K562 (cell line): ENCODE results near the gene GTF2A1L. TPM values are rescaled to one million over a fixed set of nuclear protein-coding genes. Genes with fewer than 3 reads are reported as not detected.

Source experiments
- ARID2 ChIP-seq: fragments of 450-650 bp; IDR thresholded peaks from 2 replicates; pipeline ENCODE4 v1.6.1; 2017; ENCODE audit warnings: antibody characterized with exemption, mild to moderate bottlenecking
- BHLHE40 ChIP-seq: IDR thresholded peaks from 2 replicates; pipeline ENCODE4 v1.6.1; 2011; ENCODE audit warnings: low read length, improper control_type of control experiment
- BMI1 ChIP-seq: fragments of 150-350 bp; IDR thresholded peaks from 2 replicates; pipeline ENCODE4 v1.6.1; 2014; ENCODE audit warnings: low read length
- CEBPB ChIP-seq: fragments of 450-650 bp; IDR thresholded peaks from 2 replicates; pipeline ENCODE4 v1.6.1; 2016; ENCODE audit warnings: missing genetic modification characterization, missing compliant biosample characterization
- CREB1 ChIP-seq, 2 experiments: sonication (generic) in 1 of 2; formaldehyde crosslinking in 1 of 2; IDR thresholded peaks; 2 replicates each; pipeline versions ENCODE4 v1.6.1 to v1.8.0; 2012 to 2022; ENCODE audit warnings: inconsistent platforms in 1 of 2, mild to moderate bottlenecking in 1 of 2, missing genetic modification reagents in 1 of 2, moderate library complexity in 1 of 2
- DNMT1 ChIP-seq: fragments of 450-650 bp; IDR thresholded peaks from 2 replicates; pipeline ENCODE4 v1.6.1; 2016; ENCODE audit warnings: antibody characterized with exemption, mild to moderate bottlenecking
- ETV1 ChIP-seq: fragments of 450-650 bp; conservative IDR thresholded peaks from 2 replicates; pipeline ENCODE4 v1.6.1; 2016; ENCODE audit warnings: missing genetic modification characterization, control low read depth, low read depth, missing compliant biosample characterization
- ZNF134 ChIP-seq: fragments of 250-450 bp; sonication (Bioruptor Pico); conservative IDR thresholded peaks from 2 replicates; pipeline ENCODE4 v1.4.0; 2020
- ZNF23 ChIP-seq: fragments of 250-450 bp; sonication (Bioruptor Pico); IDR thresholded peaks from 2 replicates; pipeline ENCODE4 v1.4.0; 2020; ENCODE audit warnings: mild to moderate bottlenecking
- polyA plus RNA-seq, 8 experiments: library from polyadenylated mRNA; depleted of rRNA in 4 of 8; stranded (reverse) in 5 of 8; unstranded in 3 of 8; fragments of >200 nt; fragmentation: Nextera tagmentation in 2 of 8; fragmentation: Illumina TruSeq in 1 of 8; extraction: Ambion mirVana in 2 of 8; extraction: Trizol in 1 of 8; gene quantifications; 2 replicates each; pipeline versions ENCODE4 v1.2.1 to v1.2.3, GENCODE V29; 2011 to 2014; ENCODE audit warnings: inconsistent platforms in 1 of 8, missing spikeins in 1 of 8
- total RNA-seq, 7 experiments: library from RNA; depleted of rRNA in 6 of 7; stranded (reverse); fragments of >200 nt in 6 of 7; fragmentation: Illumina TruSeq in 2 of 7; extraction: Trizol in 2 of 7; gene quantifications; 2 replicates each; pipeline versions ENCODE4 v1.2.1 to v1.2.3, GENCODE V29; 2011 to 2021; ENCODE audit warnings: low replicate concordance in 1 of 7
- TF ChIP-seq, protein P1 (sequence below): fragments of 450-650 bp; IDR thresholded peaks from 2 replicates; pipeline ENCODE4 v1.6.1; 2018; ENCODE audit not compliant: partially characterized antibody
- TF ChIP-seq, protein P2 (sequence below): IDR thresholded peaks from 2 replicates; pipeline ENCODE4 v1.6.1; 2011; ENCODE audit warnings: borderline replicate concordance, low read depth, mild to moderate bottlenecking, moderate library complexity, low read length; ENCODE audit not compliant: insufficient read depth, poor library complexity, severe bottlenecking
- TF ChIP-seq, protein P3 (sequence below): IDR thresholded peaks from 3 replicates; pipeline ENCODE4 v1.6.1; 2011; ENCODE audit warnings: borderline replicate concordance, mild to moderate bottlenecking, moderate library complexity; ENCODE audit not compliant: insufficient read length; ENCODE audit errors: extremely low read depth
- TF ChIP-seq, protein P4 (sequence below): fragments of 450-650 bp; formaldehyde crosslinking; IDR thresholded peaks from 2 replicates; pipeline ENCODE4 v1.4.0; 2020; ENCODE audit warnings: mild to moderate bottlenecking, mixed read lengths
- TF ChIP-seq, protein P5 (sequence below): fragments of 250-450 bp; sonication (Bioruptor Pico); IDR thresholded peaks from 2 replicates; pipeline ENCODE4 v1.4.0; 2020; ENCODE audit warnings: mild to moderate bottlenecking

GTF2A1L gene
- total and polyA plus RNA-seq, 9 of the 15 experiments (the other 6 are each of a cell fraction or from before 2014, with no cell fraction given): 0.05 to 0.35 (median 0.12) TPM; not detected in 5

DNA sequence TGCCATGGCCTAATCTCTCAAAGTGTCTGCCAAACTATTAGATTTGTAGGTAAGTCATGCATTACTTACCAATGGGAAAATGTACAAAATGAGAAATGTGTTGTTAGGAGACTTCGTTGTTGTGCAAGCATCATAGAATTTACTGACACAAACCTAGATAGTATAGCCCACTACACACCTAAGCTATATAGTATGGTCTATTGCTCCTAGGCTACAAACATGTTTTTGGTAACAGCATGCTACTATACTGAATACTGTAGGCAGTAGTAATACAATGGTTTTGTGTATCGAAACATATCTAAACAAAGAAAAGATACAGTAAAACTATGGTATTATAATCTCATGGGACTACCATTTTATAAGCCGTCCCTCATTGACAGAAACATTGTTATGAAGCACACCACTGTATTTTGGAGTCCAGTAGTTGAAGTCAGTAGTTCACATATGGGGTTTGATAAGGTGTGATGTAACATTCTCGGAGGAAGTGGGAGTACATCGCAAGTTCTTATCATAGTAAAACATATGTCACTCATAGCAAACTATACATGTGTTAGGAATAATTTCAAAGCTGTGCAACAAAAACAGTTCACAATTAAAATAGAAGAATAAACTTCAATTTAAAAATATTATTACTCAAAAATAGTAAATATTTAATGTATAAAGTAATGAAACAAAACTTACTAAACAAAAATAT lies 12.0 kb upstream of the GTF2A1L start (continued):
- TF ChIP-seq CREB1 (IDR thresholded peaks at IDR 0.05): peak; percentile 54; the same call in 1 of the 2 replicates
- no peak for TF ChIP-seq CREB1 (CRISPR knock-in tag; IDR thresholded peaks at IDR 0.05)
- TF ChIP-seq ZNF134 (CRISPR knock-in tag): no peak
- 0 out of 2 replicates have a peak, but pooled peaks have one; percentile 28 for TF ChIP-seq BHLHE40
- TF ChIP-seq, protein P1, sequence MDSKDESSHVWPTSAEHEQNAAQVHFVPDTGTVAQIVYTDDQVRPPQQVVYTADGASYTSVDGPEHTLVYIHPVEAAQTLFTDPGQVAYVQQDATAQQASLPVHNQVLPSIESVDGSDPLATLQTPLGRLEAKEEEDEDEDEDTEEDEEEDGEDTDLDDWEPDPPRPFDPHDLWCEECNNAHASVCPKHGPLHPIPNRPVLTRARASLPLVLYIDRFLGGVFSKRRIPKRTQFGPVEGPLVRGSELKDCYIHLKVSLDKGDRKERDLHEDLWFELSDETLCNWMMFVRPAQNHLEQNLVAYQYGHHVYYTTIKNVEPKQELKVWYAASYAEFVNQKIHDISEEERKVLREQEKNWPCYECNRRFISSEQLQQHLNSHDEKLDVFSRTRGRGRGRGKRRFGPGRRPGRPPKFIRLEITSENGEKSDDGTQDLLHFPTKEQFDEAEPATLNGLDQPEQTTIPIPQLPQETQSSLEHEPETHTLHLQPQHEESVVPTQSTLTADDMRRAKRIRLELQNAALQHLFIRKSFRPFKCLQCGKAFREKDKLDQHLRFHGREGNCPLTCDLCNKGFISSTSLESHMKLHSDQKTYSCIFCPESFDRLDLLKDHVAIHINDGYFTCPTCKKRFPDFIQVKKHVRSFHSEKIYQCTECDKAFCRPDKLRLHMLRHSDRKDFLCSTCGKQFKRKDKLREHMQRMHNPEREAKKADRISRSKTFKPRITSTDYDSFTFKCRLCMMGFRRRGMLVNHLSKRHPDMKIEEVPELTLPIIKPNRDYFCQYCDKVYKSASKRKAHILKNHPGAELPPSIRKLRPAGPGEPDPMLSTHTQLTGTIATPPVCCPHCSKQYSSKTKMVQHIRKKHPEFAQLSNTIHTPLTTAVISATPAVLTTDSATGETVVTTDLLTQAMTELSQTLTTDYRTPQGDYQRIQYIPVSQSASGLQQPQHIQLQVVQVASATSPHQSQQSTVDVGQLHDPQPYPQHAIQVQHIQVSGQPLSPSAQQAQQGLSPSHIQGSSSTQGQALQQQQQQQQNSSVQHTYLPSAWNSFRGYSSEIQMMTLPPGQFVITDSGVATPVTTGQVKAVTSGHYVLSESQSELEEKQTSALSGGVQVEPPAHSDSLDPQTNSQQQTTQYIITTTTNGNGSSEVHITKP: peak; percentile 63
- TF ChIP-seq ETV1 (tag): peak; percentile 81
- no peak for TF ChIP-seq ZNF23 (CRISPR knock-in tag)
- no peak for TF ChIP-seq DNMT1
- TF ChIP-seq ARID2: no peak
- TF ChIP-seq, protein P2, sequence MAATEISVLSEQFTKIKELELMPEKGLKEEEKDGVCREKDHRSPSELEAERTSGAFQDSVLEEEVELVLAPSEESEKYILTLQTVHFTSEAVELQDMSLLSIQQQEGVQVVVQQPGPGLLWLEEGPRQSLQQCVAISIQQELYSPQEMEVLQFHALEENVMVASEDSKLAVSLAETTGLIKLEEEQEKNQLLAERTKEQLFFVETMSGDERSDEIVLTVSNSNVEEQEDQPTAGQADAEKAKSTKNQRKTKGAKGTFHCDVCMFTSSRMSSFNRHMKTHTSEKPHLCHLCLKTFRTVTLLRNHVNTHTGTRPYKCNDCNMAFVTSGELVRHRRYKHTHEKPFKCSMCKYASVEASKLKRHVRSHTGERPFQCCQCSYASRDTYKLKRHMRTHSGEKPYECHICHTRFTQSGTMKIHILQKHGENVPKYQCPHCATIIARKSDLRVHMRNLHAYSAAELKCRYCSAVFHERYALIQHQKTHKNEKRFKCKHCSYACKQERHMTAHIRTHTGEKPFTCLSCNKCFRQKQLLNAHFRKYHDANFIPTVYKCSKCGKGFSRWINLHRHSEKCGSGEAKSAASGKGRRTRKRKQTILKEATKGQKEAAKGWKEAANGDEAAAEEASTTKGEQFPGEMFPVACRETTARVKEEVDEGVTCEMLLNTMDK: no peak
- no peak for TF ChIP-seq BMI1
- TF ChIP-seq, protein P3, sequence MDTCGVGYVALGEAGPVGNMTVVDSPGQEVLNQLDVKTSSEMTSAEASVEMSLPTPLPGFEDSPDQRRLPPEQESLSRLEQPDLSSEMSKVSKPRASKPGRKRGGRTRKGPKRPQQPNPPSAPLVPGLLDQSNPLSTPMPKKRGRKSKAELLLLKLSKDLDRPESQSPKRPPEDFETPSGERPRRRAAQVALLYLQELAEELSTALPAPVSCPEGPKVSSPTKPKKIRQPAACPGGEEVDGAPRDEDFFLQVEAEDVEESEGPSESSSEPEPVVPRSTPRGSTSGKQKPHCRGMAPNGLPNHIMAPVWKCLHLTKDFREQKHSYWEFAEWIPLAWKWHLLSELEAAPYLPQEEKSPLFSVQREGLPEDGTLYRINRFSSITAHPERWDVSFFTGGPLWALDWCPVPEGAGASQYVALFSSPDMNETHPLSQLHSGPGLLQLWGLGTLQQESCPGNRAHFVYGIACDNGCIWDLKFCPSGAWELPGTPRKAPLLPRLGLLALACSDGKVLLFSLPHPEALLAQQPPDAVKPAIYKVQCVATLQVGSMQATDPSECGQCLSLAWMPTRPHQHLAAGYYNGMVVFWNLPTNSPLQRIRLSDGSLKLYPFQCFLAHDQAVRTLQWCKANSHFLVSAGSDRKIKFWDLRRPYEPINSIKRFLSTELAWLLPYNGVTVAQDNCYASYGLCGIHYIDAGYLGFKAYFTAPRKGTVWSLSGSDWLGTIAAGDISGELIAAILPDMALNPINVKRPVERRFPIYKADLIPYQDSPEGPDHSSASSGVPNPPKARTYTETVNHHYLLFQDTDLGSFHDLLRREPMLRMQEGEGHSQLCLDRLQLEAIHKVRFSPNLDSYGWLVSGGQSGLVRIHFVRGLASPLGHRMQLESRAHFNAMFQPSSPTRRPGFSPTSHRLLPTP: no peak
- TF ChIP-seq, protein P4, sequence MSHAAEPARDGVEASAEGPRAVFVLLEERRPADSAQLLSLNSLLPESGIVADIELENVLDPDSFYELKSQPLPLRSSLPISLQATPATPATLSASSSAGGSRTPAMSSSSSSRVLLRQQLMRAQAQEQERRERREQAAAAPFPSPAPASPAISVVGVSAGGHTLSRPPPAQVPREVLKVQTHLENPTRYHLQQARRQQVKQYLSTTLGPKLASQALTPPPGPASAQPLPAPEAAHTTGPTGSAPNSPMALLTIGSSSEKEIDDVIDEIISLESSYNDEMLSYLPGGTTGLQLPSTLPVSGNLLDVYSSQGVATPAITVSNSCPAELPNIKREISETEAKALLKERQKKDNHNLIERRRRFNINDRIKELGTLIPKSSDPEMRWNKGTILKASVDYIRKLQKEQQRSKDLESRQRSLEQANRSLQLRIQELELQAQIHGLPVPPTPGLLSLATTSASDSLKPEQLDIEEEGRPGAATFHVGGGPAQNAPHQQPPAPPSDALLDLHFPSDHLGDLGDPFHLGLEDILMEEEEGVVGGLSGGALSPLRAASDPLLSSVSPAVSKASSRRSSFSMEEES (CRISPR knock-in tag): no peak
- peak; percentile 92 for TF ChIP-seq CEBPB (tag)
- TF ChIP-seq, protein P5, sequence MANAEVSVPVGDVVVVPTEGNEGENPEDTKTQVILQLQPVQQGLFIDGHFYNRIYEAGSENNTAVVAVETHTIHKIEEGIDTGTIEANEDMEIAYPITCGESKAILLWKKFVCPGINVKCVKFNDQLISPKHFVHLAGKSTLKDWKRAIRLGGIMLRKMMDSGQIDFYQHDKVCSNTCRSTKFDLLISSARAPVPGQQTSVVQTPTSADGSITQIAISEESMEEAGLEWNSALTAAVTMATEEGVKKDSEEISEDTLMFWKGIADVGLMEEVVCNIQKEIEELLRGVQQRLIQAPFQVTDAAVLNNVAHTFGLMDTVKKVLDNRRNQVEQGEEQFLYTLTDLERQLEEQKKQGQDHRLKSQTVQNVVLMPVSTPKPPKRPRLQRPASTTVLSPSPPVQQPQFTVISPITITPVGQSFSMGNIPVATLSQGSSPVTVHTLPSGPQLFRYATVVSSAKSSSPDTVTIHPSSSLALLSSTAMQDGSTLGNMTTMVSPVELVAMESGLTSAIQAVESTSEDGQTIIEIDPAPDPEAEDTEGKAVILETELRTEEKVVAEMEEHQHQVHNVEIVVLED: no peak
